GM19025 (cell line): ENCODE data around the gene SEC61G.

Experiments used
- ATAC-seq: cut with Tn5 transposase; IDR thresholded peaks from one replicate; pipeline ENCODE4 v1.9.1; 2021; ENCODE audit warnings: mild to moderate bottlenecking, low read depth, moderate library complexity; ENCODE audit not compliant: unreplicated experiment

The SEC61G gene

GRCh38 chr7:54758702-54759592 lies at the start of gene SEC61G:
Gene SEC61G (minus strand): TSS chr7:54759211. CDS start chr7:54757588, 1,623 bp downstream.
- ATAC-seq = peak; percentile 93

GRCh38 chr7:54802841-54803240 lies 43.8 kb upstream of the SEC61G start:
- ATAC-seq = peak; percentile 64

GRCh38 chr7:54802114-54802513 lies 43.1 kb upstream of the SEC61G start:
- no peak for ATAC-seq

- no peak for ATAC-seq
Observed at GRCh38 chr7:54799792-54800191, 40.8 kb upstream of the SEC61G start.

- ATAC-seq = no peak
Observed at GRCh38 chr7:54798530-54798929, 39.5 kb upstream of the SEC61G start.

- no peak for ATAC-seq
Observed at GRCh38 chr7:54796853-54797252, 37.8 kb upstream of the SEC61G start.

GRCh38 chr7:54796150-54796549 lies 37.1 kb upstream of the SEC61G start:
- no peak for ATAC-seq

GRCh38 chr7:54792383-54792782 lies 33.4 kb upstream of the SEC61G start:
- no peak for ATAC-seq

GRCh38 chr7:54788664-54789063 lies 29.7 kb upstream of the SEC61G start:
- ATAC-seq = peak; percentile 73

- no peak for ATAC-seq
Observed at GRCh38 chr7:54785261-54785660, 26.2 kb upstream of the SEC61G start.

GRCh38 chr7:54783952-54784351 lies 24.9 kb upstream of the SEC61G start:
- no peak for ATAC-seq

GRCh38 chr7:54782829-54783228 lies 23.8 kb upstream of the SEC61G start:
- ATAC-seq = no peak

GRCh38 chr7:54782314-54782713 lies 23.3 kb upstream of the SEC61G start:
- ATAC-seq = no peak

- ATAC-seq = no peak
Observed at GRCh38 chr7:54781134-54781920, 22.3 kb upstream of the SEC61G start.

GRCh38 chr7:54780490-54780889 lies 21.5 kb upstream of the SEC61G start:
- no peak for ATAC-seq

- ATAC-seq = no peak
Observed at GRCh38 chr7:54778696-54779540, 19.9 kb upstream of the SEC61G start.

- ATAC-seq = no peak
Observed at GRCh38 chr7:54778166-54778565, 19.2 kb upstream of the SEC61G start.

- no peak for ATAC-seq
Observed at GRCh38 chr7:54774785-54775740, 16.1 kb upstream of the SEC61G start.
